CD4-positive, alpha-beta memory T cell (primary cell): ENCODE results near the gene CFAP74. TPM values are rescaled to one million over a fixed set of nuclear protein-coding genes. Genes with fewer than 3 reads are reported as not detected.
A peak's percentile ranks its signal among the peaks of the same experiment; 100 is the strongest.

Experiments
- CTCF ChIA-PET: fragments of 350-600 bp; sonication (Branson Sonifier 250); formaldehyde crosslinking; loops from one replicate; lab custom pipeline; 2021; ENCODE audit warnings: inconsistent platforms; ENCODE audit not compliant: partially characterized antibody; lab: Charles Lee
- POLR2A ChIA-PET: fragments of 350-600 bp; sonication (Branson Sonifier 250); formaldehyde crosslinking; loops from one replicate; lab custom pipeline; 2021; ENCODE audit not compliant: partially characterized antibody; lab: Charles Lee
- DNase-seq, 5 donors: peaks; one replicate each; pipeline versions ENCODE4 v3.0.0 to v3.0.0-alpha.2; 2020 to 2022; ENCODE audit warnings: mixed read lengths in 1 of 5
- H3K27ac ChIP-seq: one replicate; pipeline ENCODE4 v1.7.0; 2013; ENCODE audit warnings: low read depth, low read length
- H3K27me3 ChIP-seq: 2 replicates; pipeline ENCODE4 v1.7.0; 2013; ENCODE audit warnings: mild to moderate bottlenecking, low read length, moderate library complexity; ENCODE audit not compliant: insufficient read depth
- H3K36me3 ChIP-seq: 2 replicates; pipeline ENCODE4 v1.7.0; 2013; ENCODE audit warnings: mild to moderate bottlenecking, low read length, moderate library complexity; ENCODE audit not compliant: insufficient read depth
- H3K4me1 ChIP-seq: 2 replicates; pipeline ENCODE4 v1.7.0; 2013; ENCODE audit warnings: mild to moderate bottlenecking, low read length, moderate library complexity; ENCODE audit not compliant: insufficient read depth
- H3K4me3 ChIP-seq, 2 donors: one replicate each; pipeline ENCODE4 v1.7.0; 2013; ENCODE audit warnings: low read length in 2 of 2, mild to moderate bottlenecking in 1 of 2
- H3K9me3 ChIP-seq, 2 donors: one replicate each; pipeline ENCODE4 v1.7.0; 2013; ENCODE audit warnings: low read length in 2 of 2, control low read depth in 1 of 2; ENCODE audit not compliant: control insufficient read depth in 1 of 2
- H3K27ac Mint-ChIP-seq, 7 donors: one replicate each; pipeline ENCODE4 v1.8.0; 2020 to 2021; ENCODE audit warnings: mixed read lengths in 7 of 7, mild to moderate bottlenecking in 6 of 7, inconsistent platforms in 3 of 7, moderate library complexity in 3 of 7
- H3K27me3 Mint-ChIP-seq, 2 donors: one replicate each; pipeline ENCODE4 v1.8.0; 2020 to 2021; ENCODE audit warnings: mixed read lengths in 2 of 2
- H3K36me3 Mint-ChIP-seq, 2 donors: one replicate each; pipeline ENCODE4 v1.8.0; 2020 to 2021; ENCODE audit warnings: mixed read lengths in 2 of 2, inconsistent platforms in 1 of 2, mild to moderate bottlenecking in 1 of 2
- H3K4me1 Mint-ChIP-seq, 4 donors: one replicate each; pipeline ENCODE4 v1.8.0; 2020 to 2021; ENCODE audit warnings: mixed read lengths in 4 of 4, mild to moderate bottlenecking in 1 of 4
- H3K4me3 Mint-ChIP-seq, 8 donors: one replicate each; pipeline ENCODE4 v1.8.0; 2020 to 2021; ENCODE audit warnings: mixed read lengths in 8 of 8, mild to moderate bottlenecking in 7 of 8, moderate library complexity in 6 of 8, inconsistent platforms in 3 of 8
- H3K9me3 Mint-ChIP-seq, 8 donors: one replicate each; pipeline ENCODE4 v1.8.0; 2020 to 2021; ENCODE audit warnings: mixed read lengths in 8 of 8, mild to moderate bottlenecking in 5 of 8, inconsistent platforms in 3 of 8, moderate library complexity in 1 of 8
- intact Hi-C: fragments of 100-400 bp; cut with micrococcal nuclease; formaldehyde crosslinking; loops from one replicate; pipeline ENCODE4 v1.15.1; 2023
- polyA plus RNA-seq, 2 donors: library from polyadenylated mRNA; unstranded; fragments of 300-500 nt; fragmentation: Illumina TruSeq; gene quantifications; one replicate each; pipeline ENCODE4 v1.2.3, GENCODE V29; 2021
- total RNA-seq, 2 experiments: library from RNA; stranded (reverse); gene quantifications; one replicate each; pipeline ENCODE4 v1.2.3, GENCODE V29; 2021

The CFAP74 gene, protein sequence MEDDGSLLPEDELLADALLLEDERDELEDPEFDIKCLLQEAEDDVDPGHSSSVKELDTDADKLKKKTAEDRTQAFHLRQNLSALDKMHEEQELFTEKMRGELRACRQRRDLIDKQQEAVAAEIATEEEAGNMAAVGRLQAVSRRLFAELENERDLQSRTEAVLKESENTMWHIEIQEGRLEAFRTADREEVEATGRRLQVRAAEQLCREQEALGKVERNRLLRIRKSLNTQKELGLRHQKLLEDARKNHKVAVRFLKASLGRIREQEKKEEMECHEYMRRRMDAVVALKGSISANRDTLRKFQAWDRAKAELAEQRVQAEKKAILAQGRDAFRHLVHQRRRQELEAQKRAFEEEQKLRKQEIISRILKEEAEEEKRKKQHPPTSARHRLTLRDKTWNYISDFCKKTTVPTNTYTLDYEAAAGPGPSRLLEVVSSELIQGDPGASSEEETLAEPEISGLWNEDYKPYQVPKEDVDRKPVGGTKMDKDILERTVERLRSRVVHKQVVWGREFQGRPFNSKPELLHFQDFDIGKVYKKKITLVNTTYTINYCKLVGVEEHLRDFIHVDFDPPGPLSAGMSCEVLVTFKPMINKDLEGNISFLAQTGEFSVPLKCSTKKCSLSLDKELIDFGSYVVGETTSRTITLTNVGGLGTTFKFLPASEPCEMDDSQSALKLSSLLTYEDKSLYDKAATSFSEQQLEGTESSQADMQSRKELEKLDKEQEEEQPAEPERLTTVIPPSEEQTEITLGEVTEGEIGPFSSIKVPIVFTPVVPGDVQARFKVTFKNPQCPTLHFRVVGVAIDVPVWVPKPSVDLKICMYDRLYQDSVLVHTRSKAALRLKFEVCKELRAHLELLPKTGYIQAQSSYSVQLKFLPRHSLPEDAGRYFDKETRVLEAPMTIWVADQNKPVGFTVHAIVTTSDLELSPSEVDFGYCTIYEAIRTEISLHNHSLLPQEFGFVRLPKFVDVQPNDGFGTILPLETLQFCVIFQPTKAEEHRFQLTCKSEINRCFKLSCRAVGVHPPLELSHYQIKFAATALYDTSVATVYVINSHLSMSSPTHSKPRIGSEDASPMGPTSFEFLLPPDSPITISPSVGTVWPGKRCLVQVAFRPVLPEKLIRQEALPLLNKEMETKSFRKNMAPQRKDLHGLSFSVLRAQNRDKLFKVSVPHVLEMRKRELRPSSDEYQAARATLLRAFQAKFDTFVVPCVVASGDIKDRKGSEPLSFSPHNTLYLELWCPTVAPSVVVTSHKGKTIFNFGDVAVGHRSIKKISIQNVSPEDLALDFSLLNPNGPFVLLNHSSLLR (N-terminal part only)
- total RNA-seq (not detected), polyA plus RNA-seq (not detected)

GRCh38 chr1:2003541-2004131, at the start of gene CFAP74:
Gene CFAP74 (minus strand): TSS chr1:2003786. CDS start chr1:1990956, 12,830 bp downstream.
- no peak within 1 kb of the TSS for H3K27ac Mint-ChIP-seq
- intact Hi-C loops: no loop called here
- Histone ChIP-seq H3K9me3 (no peaks in the 10 kb centered on the region), H3K36me3 (no peaks in the 10 kb centered on the region), H3K4me1 (no peaks in the 10 kb centered on the region), H3K27ac (no peak within 1 kb of the TSS), H3K27me3 (peaks cover 4% of the 10 kb centered on the region), H3K4me3 (no peak within 1 kb of the TSS)
- no peaks in the 10 kb centered on the region for H3K36me3 Mint-ChIP-seq
- peaks cover 31 to 40% of the 10 kb centered on the region in 2 donors for H3K27me3 Mint-ChIP-seq
- ChIA-PET CTCF (no interaction called here), POLR2A (no interaction called here)
- H3K4me1 Mint-ChIP-seq: no peaks in the 10 kb centered on the region
- H3K9me3 Mint-ChIP-seq: peaks cover 0 to 2% (median 0%) of the 10 kb centered on the region in 8 donors
- peak within 1 kb of the TSS in 1 of 8 donors; percentile 31 for H3K4me3 Mint-ChIP-seq
- DNase-seq: no peak

GRCh38 chr1:2053217-2053616, 49.6 kb upstream of the CFAP74 start:
- Histone ChIP-seq H3K9me3 (no peaks in the 10 kb centered on the region), H3K27ac (no peak overlapping the region), H3K27me3 (no peaks in the 10 kb centered on the region), H3K4me1 (peaks cover 20% of the 10 kb centered on the region), H3K4me3 (no peak overlapping the region), H3K36me3 (peaks cover 4% of the 10 kb centered on the region)
- H3K27ac Mint-ChIP-seq: peak overlapping the region in 3 of 7 donors; percentile 72 to 77 (median 74)
- ChIA-PET CTCF (interaction anchor here (1.9 kb wide), 1 partner anchor 9 kb away, joined by 8 read pairs; no protein-coding TSS in a partner anchor), POLR2A (no interaction called here)
- H3K36me3 Mint-ChIP-seq: peaks cover 0 to 13% of the 10 kb centered on the region in 2 donors
- H3K4me1 Mint-ChIP-seq: peaks cover 5 to 33% (median 12%) of the 10 kb centered on the region in 4 donors
- DNase-seq: peak in 1 of 5 donors; percentile 38
- H3K4me3 Mint-ChIP-seq: peak overlapping the region in 3 of 8 donors; percentile 11 to 83 (median 67)
- H3K27me3 Mint-ChIP-seq: peaks cover 0 to 3% of the 10 kb centered on the region in 2 donors
- intact Hi-C loops: no loop called here
- no peaks in the 10 kb centered on the region for H3K9me3 Mint-ChIP-seq

DNA sequence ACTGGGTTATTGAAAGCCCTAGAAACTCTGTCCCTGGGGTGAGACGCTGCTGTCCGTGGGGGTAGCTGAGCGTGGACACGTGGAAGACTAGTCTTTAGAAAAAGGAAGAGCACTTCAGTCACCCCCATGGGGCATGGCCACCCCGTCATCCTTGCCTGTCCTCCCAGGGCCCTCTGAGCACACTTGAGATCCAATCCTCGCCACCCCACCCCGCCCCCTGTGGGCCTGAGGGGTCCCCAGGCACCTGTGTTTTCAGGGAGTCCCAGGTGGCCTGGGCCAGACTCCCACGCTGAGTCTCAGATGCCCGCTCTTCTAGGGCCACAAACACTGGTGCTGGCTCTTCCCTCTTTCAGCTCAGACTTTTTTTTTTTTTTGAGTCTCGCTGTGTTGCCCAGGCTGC, 49.2 kb upstream of the CFAP74 start:
- peak in 1 of 5 donors; percentile 3 for DNase-seq
- H3K4me3 ChIP-seq: no peak overlapping the region
- Mint-ChIP-seq H3K9me3 (no peaks in the 10 kb centered on the region), H3K27ac (peak overlapping the region in 3 of 7 donors; percentile 72 to 77 (median 74)), H3K36me3 (peaks cover 0 to 13% of the 10 kb centered on the region in 2 donors), H3K4me1 (peaks cover 5 to 34% (median 13%) of the 10 kb centered on the region in 4 donors), H3K27me3 (peaks cover 0 to 4% of the 10 kb centered on the region in 2 donors), H3K4me3 (peak overlapping the region in 6 of 8 donors; percentile 11 to 83 (median 64))
- no peak overlapping the region for H3K27ac ChIP-seq
- ChIA-PET POLR2A (no interaction called here), CTCF (interaction anchor here (1.9 kb wide), 1 partner anchor 8 kb away, joined by 8 read pairs; no protein-coding TSS in a partner anchor)
- no peaks in the 10 kb centered on the region for H3K9me3 ChIP-seq
- H3K4me1 ChIP-seq: peaks cover 20% of the 10 kb centered on the region
- peaks cover 4% of the 10 kb centered on the region for H3K36me3 ChIP-seq
- no peaks in the 10 kb centered on the region for H3K27me3 ChIP-seq
- intact Hi-C loops: no loop called here

GRCh38 chr1:2052054-2052679, 48.6 kb upstream of the CFAP74 start:
- peaks cover 4% of the 10 kb centered on the region for H3K36me3 ChIP-seq
- H3K4me1 ChIP-seq: peaks cover 20% of the 10 kb centered on the region
- ChIA-PET CTCF (interaction anchor here (1.9 kb wide), 1 partner anchor 8 kb away, joined by 8 read pairs; no protein-coding TSS in a partner anchor), POLR2A (no interaction called here)
- no peaks in the 10 kb centered on the region for H3K9me3 ChIP-seq
- peaks cover 0 to 13% of the 10 kb centered on the region in 2 donors for H3K36me3 Mint-ChIP-seq
- DNase-seq: no peak
- intact Hi-C loops: no loop called here
- H3K4me3 Mint-ChIP-seq: peak overlapping the region in 7 of 8 donors; percentile 63 to 83 (median 74)
- no peaks in the 10 kb centered on the region for H3K9me3 Mint-ChIP-seq
- H3K27ac ChIP-seq: no peak overlapping the region
- H3K27ac Mint-ChIP-seq: peak overlapping the region in 3 of 7 donors; percentile 8 to 72 (median 29)
- H3K27me3 Mint-ChIP-seq: peaks cover 0 to 4% of the 10 kb centered on the region in 2 donors
- H3K4me3 ChIP-seq: no peak overlapping the region
- H3K4me1 Mint-ChIP-seq: peaks cover 5 to 34% (median 13%) of the 10 kb centered on the region in 4 donors
- no peaks in the 10 kb centered on the region for H3K27me3 ChIP-seq

- DNase-seq: peak in 2 of 5 donors; percentile 16 to 38
- peak overlapping the region; percentile 38 for H3K27ac ChIP-seq
- Mint-ChIP-seq H3K4me3 (peak overlapping the region; percentile 60 to 81 (median 74)), H3K27me3 (peaks cover 0 to 4% of the 10 kb centered on the region in 2 donors), H3K36me3 (peaks cover 0 to 11% of the 10 kb centered on the region in 2 donors), H3K27ac (peak overlapping the region in 4 of 7 donors; percentile 29 to 42 (median 40)), H3K4me1 (peaks cover 5 to 34% (median 13%) of the 10 kb centered on the region in 4 donors), H3K9me3 (no peaks in the 10 kb centered on the region)
- ChIA-PET POLR2A (interaction anchor here (1.0 kb wide), 1 partner anchor 435 kb away, joined by 3 read pairs; the partner anchor contains the start of gene MIB2), CTCF (no interaction called here)
- intact Hi-C loops: loop anchor here (1.0 kb wide), 1 partner anchor 82 kb away; no protein-coding TSS in a partner anchor
- peaks cover 4% of the 10 kb centered on the region for H3K36me3 ChIP-seq
- H3K27me3 ChIP-seq: no peaks in the 10 kb centered on the region
- H3K4me1 ChIP-seq: peaks cover 20% of the 10 kb centered on the region
- peak overlapping the region; percentile 6 to 68 for H3K4me3 ChIP-seq
- no peaks in the 10 kb centered on the region for H3K9me3 ChIP-seq
Measured at GRCh38 chr1:2050793-2051682, 47.5 kb upstream of the CFAP74 start.
